OCI-LY1 (cell line): ENCODE measurements around the gene ARAP3.
A peak's percentile ranks its signal among the peaks of the same experiment; 100 is the strongest.

Source experiments
- H2AFZ ChIP-seq: fragments of 200-600 bp; sonication (generic), shearing (Covaris generic); 2 replicates; pipeline ENCODE4 v1.6.0; 2014; ENCODE audit warnings: antibody characterized with exemption, mild to moderate bottlenecking, low read length
- H3F3A ChIP-seq: fragments of 200-600 bp; sonication (generic), shearing (Covaris generic); 2 replicates; pipeline ENCODE4 v1.6.0; 2014; ENCODE audit warnings: mild to moderate bottlenecking, antibody characterized with exemption, low read length, moderate library complexity; ENCODE audit not compliant: insufficient read depth
- H3K27ac ChIP-seq: fragments of 200-600 bp; sonication (generic); 2 replicates; pipeline ENCODE4 v1.5.1; 2014; ENCODE audit warnings: low read length, mixed run types, mild to moderate bottlenecking, low read depth; ENCODE audit not compliant: poor library complexity, severe bottlenecking
- H3K27me3 ChIP-seq: fragments of 200-600 bp; sonication (generic); 2 replicates; pipeline ENCODE4 v1.6.0; 2014; ENCODE audit warnings: antibody characterized with exemption, mild to moderate bottlenecking, low read length, moderate library complexity; ENCODE audit not compliant: insufficient read depth
- H3K36me3 ChIP-seq: fragments of 200-600 bp; sonication (generic); 2 replicates; pipeline ENCODE4 v1.6.1; 2014; ENCODE audit warnings: mild to moderate bottlenecking, antibody characterized with exemption, low read length, moderate library complexity, mixed read lengths; ENCODE audit not compliant: insufficient read depth
- H3K4me1 ChIP-seq: fragments of 200-600 bp; sonication (generic); 2 replicates; pipeline ENCODE4 v1.5.1; 2014; ENCODE audit warnings: mild to moderate bottlenecking, low read length, moderate library complexity; ENCODE audit not compliant: insufficient read depth, severe bottlenecking
- H3K4me2 ChIP-seq: fragments of 200-600 bp; sonication (generic), shearing (Covaris generic); 2 replicates; pipeline ENCODE4 v1.6.1; 2014; ENCODE audit warnings: low read length
- H3K4me3 ChIP-seq: fragments of 200-600 bp; sonication (generic); 2 replicates; pipeline ENCODE4 v1.5.1; 2014; ENCODE audit warnings: low read length, low read depth, mild to moderate bottlenecking, mixed read lengths; ENCODE audit not compliant: poor library complexity, severe bottlenecking
- H3K79me2 ChIP-seq: fragments of 200-600 bp; shearing (Covaris generic); 2 replicates; pipeline ENCODE4 v1.6.1; 2016; ENCODE audit warnings: mixed run types, low read length, mixed read lengths; ENCODE audit not compliant: insufficient read depth
- H3K9ac ChIP-seq: fragments of 200-600 bp; sonication (generic), shearing (Covaris generic); 2 replicates; pipeline ENCODE4 v1.6.1; 2014; ENCODE audit warnings: mild to moderate bottlenecking, low read length, mixed read lengths
- H3K9me2 ChIP-seq: fragments of 200-600 bp; sonication (generic), shearing (Covaris generic); 2 replicates; pipeline ENCODE4 v1.6.1; 2014; ENCODE audit warnings: low read depth, mild to moderate bottlenecking, low read length, mixed read lengths
- H3K9me3 ChIP-seq: fragments of 200-600 bp; shearing (Covaris generic); 2 replicates; pipeline ENCODE4 v1.6.1; 2014; ENCODE audit warnings: low read length, mixed read lengths
- H4K20me1 ChIP-seq: fragments of 200-600 bp; sonication (generic), shearing (Covaris generic); 2 replicates; pipeline ENCODE4 v1.6.0; 2016; ENCODE audit warnings: mild to moderate bottlenecking, low read length; ENCODE audit not compliant: insufficient read depth
- EZH2 ChIP-seq: fragments of 200-600 bp; sonication (generic), shearing (Covaris generic); IDR thresholded peaks from 2 replicates; pipeline ENCODE4 v1.8.0; 2017; ENCODE audit warnings: borderline replicate concordance, mixed run types, mild to moderate bottlenecking, antibody characterized with exemption, low read length, moderate library complexity, mixed read lengths
- TF ChIP-seq, protein P1 (sequence below): fragments of 200-600 bp; sonication (generic), shearing (Covaris generic); IDR thresholded peaks from 2 replicates; pipeline ENCODE4 v1.5.1; 2017; ENCODE audit warnings: mild to moderate bottlenecking, antibody characterized with exemption, low read length, moderate library complexity, mixed read lengths

The ARAP3 gene

DNA sequence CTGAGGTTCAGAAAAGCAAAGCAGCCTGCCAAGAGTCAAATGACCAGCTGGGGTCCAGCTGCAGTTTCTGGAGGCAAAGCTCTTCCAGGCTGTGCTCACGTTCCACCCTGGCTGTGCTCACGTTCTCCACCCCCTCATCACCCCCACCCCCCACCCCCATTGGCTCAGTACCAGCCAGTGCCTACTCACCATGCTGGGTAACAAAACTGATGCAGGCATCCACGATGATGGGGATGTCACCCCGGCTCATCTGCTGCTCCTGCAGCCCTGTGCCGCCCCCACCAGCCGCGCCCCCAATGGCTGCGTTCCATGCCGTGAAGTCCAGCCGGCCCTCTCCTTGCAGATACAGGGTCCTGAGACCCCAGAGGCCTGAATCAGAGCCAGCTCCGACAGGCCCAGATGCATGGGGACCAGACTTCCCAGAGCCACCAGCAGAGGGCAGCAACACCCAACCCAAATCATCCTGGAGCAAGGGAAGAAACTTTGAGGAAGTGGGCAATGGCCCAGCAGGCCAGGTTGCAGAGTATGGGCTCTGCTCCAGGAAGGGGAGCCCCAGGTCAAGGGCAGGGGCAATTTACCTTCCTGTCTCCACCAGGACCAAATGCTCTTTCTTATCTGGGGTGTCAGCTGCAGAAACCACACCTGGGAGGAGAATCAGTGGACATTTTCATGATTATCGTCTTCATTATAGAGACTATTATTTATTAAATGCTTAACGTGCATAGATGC, 17.1 kb downstream of the ARAP3 start:
- Histone ChIP-seq H3K9ac (no peak overlapping the region), H3K4me1 (no peaks in the 10 kb centered on the region), H3K9me2 (no peaks in the 10 kb centered on the region), H3K9me3 (no peaks in the 10 kb centered on the region), H3K4me3 (no peak overlapping the region), H3F3A (no peaks in the 10 kb centered on the region), H3K27me3 (no peaks in the 10 kb centered on the region), H3K36me3 (no peaks in the 10 kb centered on the region), H4K20me1 (no peaks in the 10 kb centered on the region), H3K4me2 (no peak overlapping the region), H3K79me2 (no peaks in the 10 kb centered on the region), H2AFZ (no peak overlapping the region), H3K27ac (no peak overlapping the region)
- TF ChIP-seq, protein P1, sequence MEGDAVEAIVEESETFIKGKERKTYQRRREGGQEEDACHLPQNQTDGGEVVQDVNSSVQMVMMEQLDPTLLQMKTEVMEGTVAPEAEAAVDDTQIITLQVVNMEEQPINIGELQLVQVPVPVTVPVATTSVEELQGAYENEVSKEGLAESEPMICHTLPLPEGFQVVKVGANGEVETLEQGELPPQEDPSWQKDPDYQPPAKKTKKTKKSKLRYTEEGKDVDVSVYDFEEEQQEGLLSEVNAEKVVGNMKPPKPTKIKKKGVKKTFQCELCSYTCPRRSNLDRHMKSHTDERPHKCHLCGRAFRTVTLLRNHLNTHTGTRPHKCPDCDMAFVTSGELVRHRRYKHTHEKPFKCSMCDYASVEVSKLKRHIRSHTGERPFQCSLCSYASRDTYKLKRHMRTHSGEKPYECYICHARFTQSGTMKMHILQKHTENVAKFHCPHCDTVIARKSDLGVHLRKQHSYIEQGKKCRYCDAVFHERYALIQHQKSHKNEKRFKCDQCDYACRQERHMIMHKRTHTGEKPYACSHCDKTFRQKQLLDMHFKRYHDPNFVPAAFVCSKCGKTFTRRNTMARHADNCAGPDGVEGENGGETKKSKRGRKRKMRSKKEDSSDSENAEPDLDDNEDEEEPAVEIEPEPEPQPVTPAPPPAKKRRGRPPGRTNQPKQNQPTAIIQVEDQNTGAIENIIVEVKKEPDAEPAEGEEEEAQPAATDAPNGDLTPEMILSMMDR = peak; percentile 93
- no peak for TF ChIP-seq EZH2

DNA sequence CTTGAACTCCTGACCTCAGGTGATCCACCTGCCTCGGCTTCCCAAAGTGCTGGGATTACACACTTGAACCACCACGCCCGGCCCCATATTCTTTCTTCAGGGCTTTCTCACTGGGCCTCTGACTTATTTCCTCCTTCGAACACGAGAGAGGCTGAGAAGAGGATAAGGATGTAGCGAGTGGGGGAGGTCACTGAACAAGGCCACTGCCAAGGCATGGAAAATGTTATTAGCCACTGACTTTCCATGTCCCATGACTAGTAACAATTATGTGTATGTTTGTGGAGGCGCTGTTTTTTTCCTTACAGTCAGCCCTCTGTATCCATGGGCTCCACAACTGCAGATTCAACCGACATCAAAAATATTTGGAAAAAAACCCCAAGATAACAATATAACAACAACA, 18.5 kb downstream of the ARAP3 start:
- H3K4me2 ChIP-seq = no peak overlapping the region
- no peak for TF ChIP-seq EZH2
- TF ChIP-seq, protein P1 = no peak
- no peaks in the 10 kb centered on the region for H3K4me1 ChIP-seq

DNA sequence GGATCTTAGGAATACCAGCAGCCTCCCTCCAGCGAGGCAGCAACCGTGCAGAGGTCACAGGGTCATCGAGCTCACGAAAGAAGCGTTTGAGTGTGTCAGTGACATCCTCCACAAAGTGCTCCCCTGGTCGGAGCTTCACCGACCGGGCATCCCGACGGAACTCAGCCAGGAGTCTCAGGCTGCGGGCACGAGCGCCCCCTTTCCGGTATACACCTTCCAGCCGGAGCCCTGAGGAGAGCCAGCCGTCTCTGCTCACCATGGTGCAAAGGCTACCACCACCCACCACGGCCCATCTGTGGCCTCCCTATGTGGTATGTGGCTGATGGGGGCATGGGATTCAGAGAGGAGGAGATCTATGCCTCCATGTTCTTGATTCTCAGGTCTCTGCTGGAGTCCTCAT, 20.0 kb downstream of the ARAP3 start:
- Histone ChIP-seq H3K4me3 (no peak overlapping the region), H3K27ac (no peak overlapping the region), H3K9me3 (no peaks in the 10 kb centered on the region), H3K9ac (no peak overlapping the region), H3K4me2 (no peak overlapping the region), H3F3A (no peaks in the 10 kb centered on the region), H3K79me2 (no peaks in the 10 kb centered on the region), H3K9me2 (no peaks in the 10 kb centered on the region), H4K20me1 (no peaks in the 10 kb centered on the region), H3K36me3 (no peaks in the 10 kb centered on the region), H3K27me3 (0 out of 2 replicates have a peak, but pooled peaks cover 4% of the 10 kb centered on the region), H3K4me1 (no peaks in the 10 kb centered on the region), H2AFZ (no peak overlapping the region)
- TF ChIP-seq, protein P1 = no peak
- no peak for TF ChIP-seq EZH2

More for the DNA sequence above, 18.5 kb downstream of the ARAP3 start:
- no peak overlapping the region for H3K27ac ChIP-seq
- H4K20me1 ChIP-seq = no peaks in the 10 kb centered on the region
- H3K9ac ChIP-seq = no peak overlapping the region
- H3F3A ChIP-seq = no peaks in the 10 kb centered on the region
- H3K9me3 ChIP-seq = no peaks in the 10 kb centered on the region
- no peaks in the 10 kb centered on the region for H3K79me2 ChIP-seq
- H2AFZ ChIP-seq = no peak overlapping the region
- no peak overlapping the region for H3K4me3 ChIP-seq
- H3K36me3 ChIP-seq = no peaks in the 10 kb centered on the region
- H3K9me2 ChIP-seq = no peaks in the 10 kb centered on the region
- H3K27me3 ChIP-seq = 0 out of 2 replicates have a peak, but pooled peaks cover 4% of the 10 kb centered on the region
